Esophagus squamous epithelium (tissue), 5 donors: ENCODE data around the gene CTBP1. TPM values are rescaled to one million over a fixed set of nuclear protein-coding genes. Genes with fewer than 3 reads are reported as not detected.

Experiments used
- DNase-seq: peaks from one replicate; lab custom pipeline; 2025; lab: John Stamatoyannopoulos, UW
- H3K27ac ChIP-seq, 4 donors: fragments of 200-600 bp; sonication (generic); one replicate each; pipeline ENCODE4 v1.5.1; 2016 to 2019; ENCODE audit warnings: mild to moderate bottlenecking in 1 of 4
- H3K27me3 ChIP-seq, 4 donors: fragments of 200-600 bp; sonication (generic); 1 replicate in 3 of 4; 2 replicates in 1 of 4; pipeline versions ENCODE4 v1.5.1 to v1.6.0; 2017 to 2021; ENCODE audit warnings: antibody characterized with exemption in 1 of 4
- H3K36me3 ChIP-seq, 3 donors: fragments of 200-600 bp; sonication (generic); one replicate each; pipeline ENCODE4 v1.5.1; 2016 to 2019
- H3K4me1 ChIP-seq, 3 donors: fragments of 200-600 bp; sonication (generic); one replicate each; pipeline ENCODE4 v1.5.1; 2017 to 2019
- H3K4me3 ChIP-seq, 4 donors: fragments of 200-600 bp; sonication (generic); 1 replicate in 3 of 4; 2 replicates in 1 of 4; pipeline ENCODE4 v1.5.1; 2016 to 2019; ENCODE audit warnings: mild to moderate bottlenecking in 2 of 4, moderate library complexity in 1 of 4
- H3K9me3 ChIP-seq, 3 donors: fragments of 200-600 bp; sonication (generic); one replicate each; pipeline ENCODE4 v1.5.1; 2016 to 2019
- CTCF ChIP-seq, 6 experiments: fragments of 450-650 bp in 4 of 6; fragments of 200-600 bp in 2 of 6; sonication (generic) in 2 of 6; IDR thresholded peaks; one replicate each; pipeline ENCODE4 v1.5.1; 2016 to 2019; ENCODE audit warnings: antibody characterized with exemption in 6 of 6, mild to moderate bottlenecking in 4 of 6, moderate library complexity in 4 of 6
- POLR2A ChIP-seq, 4 donors: fragments of 450-650 bp; IDR thresholded peaks; one replicate each; pipeline ENCODE4 v1.6.1; 2017; ENCODE audit warnings: antibody characterized with exemption in 4 of 4, mild to moderate bottlenecking in 4 of 4, moderate library complexity in 3 of 4
- WGBS, 2 donors: methylation state at CpG; one replicate each; pipeline ENCODE4 v1.1.5; 2018; 5-methylcytosine and 5-hydroxymethylcytosine counted together
- intact Hi-C: fragments of 100-400 bp; cut with DNase I; formaldehyde crosslinking; loops from one replicate; pipeline ENCODE4 v1.15.0; 2022
- total RNA-seq, 4 donors: library from RNA; depleted of rRNA; stranded (reverse); fragments of >200 nt; gene quantifications; one replicate each; pipeline ENCODE4 v1.1.0, GENCODE V29; 2016
- donor health status: DM: yes; HTN: yes; CAD: no.

Gene CTBP1
- total RNA-seq, 4 donors from 2014 or later = 72.2 to 121 (median 113) TPM

GRCh38 chr4:1174941-1175634 lies 73.8 kb downstream of the CTBP1 start:
- peaks cover 0 to 10% (median 0%) of the 10 kb centered on the region in 3 donors for H3K36me3 ChIP-seq
- 84 to 96% methylated on average over 6 to 9 of the region's 20 CpGs for WGBS, 2 donors
- peak overlapping the region in 2 of 4 donors; percentile 36 to 64 for H3K27ac ChIP-seq
- no peaks in the 10 kb centered on the region for H3K9me3 ChIP-seq
- no peak for TF ChIP-seq POLR2A (IDR thresholded peaks at IDR 0.05)
- TF ChIP-seq CTCF (IDR thresholded peaks at IDR 0.05) = no peak
- intact Hi-C loops = no loop called here
- peaks cover 39 to 75% (median 45%) of the 10 kb centered on the region in 3 donors for H3K4me1 ChIP-seq
- peaks cover 0 to 26% (median 3%) of the 10 kb centered on the region in 4 donors for H3K27me3 ChIP-seq
- no peak for DNase-seq
- H3K4me3 ChIP-seq = no peak overlapping the region

- Histone ChIP-seq H3K36me3 (peaks cover 0 to 27% (median 0%) of the 10 kb centered on the region in 3 donors), H3K27me3 (peaks cover 0 to 36% (median 3%) of the 10 kb centered on the region in 4 donors), H3K9me3 (no peaks in the 10 kb centered on the region), H3K27ac (peak overlapping the region; percentile 78 to 84 (median 82)), H3K4me1 (peaks cover 46 to 86% (median 47%) of the 10 kb centered on the region in 3 donors), H3K4me3 (peak overlapping the region in 3 of 4 donors; percentile 48 to 64 (median 52))
- WGBS, 2 donors = 44 to 50% methylated on average over 6 to 8 of the region's 20 CpGs
- DNase-seq = no peak
- TF ChIP-seq POLR2A (IDR thresholded peaks at IDR 0.05) (no peak), CTCF (IDR thresholded peaks at IDR 0.05) (no peak)
- intact Hi-C loops = no loop called here
Observed at GRCh38 chr4:1172971-1173757, 75.8 kb downstream of the CTBP1 start.

- TF ChIP-seq POLR2A (IDR thresholded peaks at IDR 0.05) = peak in 2 of 4 donors; percentile 18 to 53
- TF ChIP-seq CTCF (IDR thresholded peaks at IDR 0.05) = no peak
- Histone ChIP-seq H3K4me3 (peak within 1 kb of the TSS; percentile 37 to 64 (median 50)), H3K27me3 (peaks cover 0 to 36% (median 3%) of the 10 kb centered on the region in 4 donors), H3K9me3 (no peaks in the 10 kb centered on the region), H3K36me3 (peaks cover 0 to 27% (median 0%) of the 10 kb centered on the region in 3 donors), H3K27ac (peak within 1 kb of the TSS; percentile 76 to 84 (median 79)), H3K4me1 (peaks cover 44 to 86% (median 45%) of the 10 kb centered on the region in 3 donors)
- DNase-seq = no peak
- WGBS, 2 donors = 0 to 1% methylated on average over 1 to 10 of the region's 54 CpGs
- intact Hi-C loops = no loop called here
Observed at GRCh38 chr4:1172228-1172851, 76.6 kb downstream of the CTBP1 start, which contains the start of gene SPON2. Gene SPON2, minus strand, starts transcription at chr4:1172583.

GRCh38 chr4:1171311-1172227 lies 77.4 kb downstream of the CTBP1 start:
- 0 to 12% methylated on average over 6 to 13 of the region's 88 CpGs for WGBS, 2 donors
- peaks cover 0 to 36% (median 3%) of the 10 kb centered on the region in 4 donors for H3K27me3 ChIP-seq
- no peak for DNase-seq
- peaks cover 39 to 87% (median 45%) of the 10 kb centered on the region in 3 donors for H3K4me1 ChIP-seq
- peak overlapping the region; percentile 37 to 64 (median 50) for H3K4me3 ChIP-seq
- peak overlapping the region; percentile 76 to 84 (median 79) for H3K27ac ChIP-seq
- no peak for TF ChIP-seq POLR2A (IDR thresholded peaks at IDR 0.05)
- H3K9me3 ChIP-seq = no peaks in the 10 kb centered on the region
- H3K36me3 ChIP-seq = peaks cover 0 to 27% (median 0%) of the 10 kb centered on the region in 3 donors
- intact Hi-C loops = no loop called here
